ENCODE results near the gene C1orf198.

Gene C1orf198

GRCh38 chr1:230892018-230892491, 23.7 kb upstream of the C1orf198 start:
- no peak for DNase-seq (ENCODE audit: low read depth in 2 of 2)

DNA sequence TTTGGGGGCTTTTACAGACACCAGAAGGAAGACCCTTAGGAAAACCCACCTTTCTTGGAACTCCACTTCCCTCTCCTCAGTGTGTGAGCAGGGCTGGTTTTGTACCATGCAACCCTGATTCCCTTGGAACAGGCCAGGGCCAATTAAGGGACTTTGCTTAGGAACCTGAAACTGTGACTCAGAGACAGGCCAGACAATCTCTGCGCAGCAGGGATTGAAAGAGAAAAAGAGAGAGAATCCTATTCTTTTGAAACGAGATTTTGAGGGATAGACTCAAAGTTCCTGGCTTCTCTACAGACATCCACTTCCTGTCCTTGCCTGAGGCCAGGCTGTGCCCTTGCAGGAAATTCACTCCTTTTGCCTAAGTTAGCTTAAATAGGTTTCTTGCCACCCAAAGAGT, 23.1 kb upstream of the C1orf198 start:
- no peak for DNase-seq (ENCODE audit: low read depth in 2 of 2)

DNA sequence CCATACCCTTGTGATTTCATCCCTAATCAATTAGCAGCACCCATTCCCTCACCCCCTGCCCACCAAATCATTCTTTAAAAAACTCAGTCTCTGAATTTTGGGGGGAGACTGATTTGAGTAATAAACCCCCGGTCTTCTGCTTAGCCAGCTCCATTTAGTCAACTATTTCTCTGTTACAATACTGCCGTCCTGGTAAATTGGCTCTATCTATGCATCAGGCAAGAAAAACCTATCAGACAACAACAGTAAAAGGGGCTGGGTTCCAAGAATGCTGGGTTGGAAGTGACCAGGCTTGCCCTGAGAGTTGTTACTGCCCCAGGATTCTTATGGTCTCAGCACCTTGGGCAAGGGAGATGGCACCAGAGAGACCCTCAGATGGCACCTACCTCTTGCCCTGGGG, 16.3 kb upstream of the C1orf198 start:
- no peak for DNase-seq (ENCODE audit: low read depth in 2 of 2)

DNA sequence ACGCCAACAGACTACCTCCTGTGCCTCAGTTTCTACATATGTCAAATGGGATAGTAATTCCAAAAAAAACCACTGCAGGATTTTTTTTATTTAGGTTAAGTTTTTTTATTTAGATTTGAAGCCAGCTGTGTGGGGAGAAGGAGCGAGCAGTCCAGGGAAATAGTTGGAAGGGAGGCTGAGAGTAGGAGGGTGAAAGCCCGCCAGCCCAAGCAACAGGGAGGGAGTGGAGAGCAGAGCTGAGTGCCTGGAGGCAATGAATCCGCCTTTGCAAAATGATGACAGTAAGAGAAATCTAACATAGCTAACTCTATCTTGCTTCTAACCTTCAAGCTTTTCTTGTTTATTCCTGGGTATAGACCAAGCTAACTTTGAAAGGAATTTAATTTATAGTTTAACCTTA, 15.6 kb upstream of the C1orf198 start:
- DNase-seq (ENCODE audit: low read depth in 2 of 2): no peak

- no peak for DNase-seq (ENCODE audit: low read depth in 2 of 2)
Observed at GRCh38 chr1:230879778-230880177, 11.5 kb upstream of the C1orf198 start.

DNA sequence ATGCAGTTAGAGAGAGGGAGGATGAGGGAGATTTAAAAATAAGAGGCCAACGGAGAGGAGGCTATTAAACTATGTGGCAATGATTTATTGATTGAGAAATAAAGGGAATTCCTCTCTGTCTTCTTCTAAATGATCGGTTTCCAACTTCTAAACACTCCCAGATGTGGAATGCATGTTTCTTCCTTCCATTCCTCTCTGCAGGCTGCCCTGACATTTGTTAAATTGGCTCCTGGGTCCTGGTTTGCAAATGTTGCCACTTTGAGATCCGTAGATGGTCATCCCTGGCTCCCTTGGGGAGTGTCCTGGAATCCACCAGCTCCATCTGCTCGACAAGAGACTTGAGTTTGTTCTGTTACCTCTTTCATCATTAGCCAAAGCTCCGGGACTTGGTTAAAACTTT, 10.3 kb upstream of the C1orf198 start:
- no peak for DNase-seq (ENCODE audit: low read depth in 2 of 2)

- no peak for DNase-seq (ENCODE audit: low read depth in 2 of 2)
Observed at GRCh38 chr1:230877924-230878590, 9.7 kb upstream of the C1orf198 start.

GRCh38 chr1:230877146-230877923, 9.0 kb upstream of the C1orf198 start:
- no peak for DNase-seq (ENCODE audit: low read depth in 2 of 2)

- no peak for DNase-seq (ENCODE audit: low read depth in 2 of 2)
Observed at GRCh38 chr1:230876660-230877059, 8.3 kb upstream of the C1orf198 start.

- no peak for DNase-seq (ENCODE audit: low read depth in 2 of 2)
Observed at GRCh38 chr1:230875370-230875769, 7.0 kb upstream of the C1orf198 start.

GRCh38 chr1:230870916-230871315, 2.6 kb upstream of the C1orf198 start:
- DNase-seq (ENCODE audit: low read depth in 2 of 2): no peak

- DNase-seq (ENCODE audit: low read depth in 2 of 2): no peak
Observed at GRCh38 chr1:230869500-230869899, 1.2 kb upstream of the C1orf198 start.

GRCh38 chr1:230868736-230869385, 540 bp upstream of the C1orf198 start:
- peak in 1 of 2 donors; percentile 16 for DNase-seq (ENCODE audit: low read depth in 2 of 2)

GRCh38 chr1:230867101-230867902, 1.0 kb downstream of the C1orf198 start:
- DNase-seq (ENCODE audit: low read depth in 2 of 2): no peak

- no peak for DNase-seq (ENCODE audit: low read depth in 2 of 2)
Observed at GRCh38 chr1:230866171-230867070, 1.9 kb downstream of the C1orf198 start.

- DNase-seq (ENCODE audit: low read depth in 2 of 2): no peak
Observed at GRCh38 chr1:230865062-230865817, 3.1 kb downstream of the C1orf198 start.

DNA sequence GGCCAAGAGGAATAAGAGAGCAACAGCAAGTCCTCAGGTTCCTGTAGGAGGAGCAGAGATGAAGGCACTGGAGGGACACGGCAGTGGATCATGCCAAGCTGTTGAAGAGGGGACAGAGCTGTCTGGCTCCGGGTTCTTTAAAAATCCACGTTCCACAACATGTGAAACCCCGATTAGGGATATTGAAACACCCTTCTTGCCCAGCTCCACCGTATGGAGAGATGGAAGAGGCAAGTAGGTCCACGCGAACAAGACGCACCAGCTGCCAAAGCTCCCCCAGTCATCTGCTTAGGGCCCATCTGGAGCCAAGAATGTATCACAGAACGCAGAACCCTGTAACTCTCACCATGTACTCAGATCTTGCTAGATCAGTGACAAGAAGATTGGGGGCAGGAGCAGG, 3.9 kb downstream of the C1orf198 start:
- DNase-seq (ENCODE audit: low read depth in 2 of 2): no peak

- no peak for DNase-seq (ENCODE audit: low read depth in 2 of 2)
Observed at GRCh38 chr1:230863449-230863848, 4.9 kb downstream of the C1orf198 start.

- no peak for DNase-seq (ENCODE audit: low read depth in 2 of 2)
Observed at GRCh38 chr1:230861970-230862595, 6.2 kb downstream of the C1orf198 start.

DNA sequence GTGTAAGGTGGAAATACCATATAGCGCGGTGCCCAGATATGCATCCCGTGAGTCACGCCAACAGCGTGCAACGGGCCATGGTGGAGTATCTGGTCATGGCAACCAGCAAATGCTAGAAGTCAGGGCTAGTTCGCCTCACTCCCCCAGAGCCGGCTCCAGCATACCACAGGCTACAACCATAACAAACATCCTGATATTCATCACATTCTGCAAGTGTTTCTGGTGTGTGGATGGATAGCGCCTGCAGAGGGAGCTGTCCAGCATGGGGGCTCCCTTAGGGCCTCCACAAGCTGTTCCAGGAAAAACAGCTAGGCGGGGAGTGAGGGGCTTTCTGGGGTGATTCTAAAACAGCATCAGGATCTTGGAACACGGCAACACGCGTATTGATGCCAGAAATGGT, 6.8 kb downstream of the C1orf198 start:
- DNase-seq (ENCODE audit: low read depth in 2 of 2): no peak

Data from stimulated activated CD8-positive, alpha-beta memory T cell treated with anti-CD3 and anti-CD28 coated beads, Interleukin-15, amount 100 ng/mL, for 48 hours (primary cell).